Measurements from ENCODE around the gene OLFM1.

Gene OLFM1

DNA sequence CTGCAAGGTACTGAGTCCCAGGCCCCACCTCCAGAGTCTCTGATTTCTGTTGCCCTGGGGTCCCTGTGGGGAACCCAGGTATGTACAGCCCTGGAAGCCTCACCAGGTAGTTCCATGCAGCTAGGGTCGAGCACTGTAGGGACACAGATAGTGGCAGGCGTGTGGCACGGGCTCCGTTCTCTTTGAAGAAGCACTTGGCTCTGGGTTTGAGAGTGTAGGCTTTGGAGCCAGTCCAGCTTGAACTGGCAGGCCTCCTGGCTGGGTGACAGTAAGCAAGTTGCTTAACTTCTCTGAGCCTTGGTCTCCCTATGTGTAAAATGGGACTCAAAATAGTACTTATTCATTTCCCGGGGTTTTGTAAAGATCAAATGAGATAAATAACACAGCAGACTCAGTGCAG, 5.6 kb downstream of the OLFM1 start:
- TF ChIP-seq, protein P1, sequence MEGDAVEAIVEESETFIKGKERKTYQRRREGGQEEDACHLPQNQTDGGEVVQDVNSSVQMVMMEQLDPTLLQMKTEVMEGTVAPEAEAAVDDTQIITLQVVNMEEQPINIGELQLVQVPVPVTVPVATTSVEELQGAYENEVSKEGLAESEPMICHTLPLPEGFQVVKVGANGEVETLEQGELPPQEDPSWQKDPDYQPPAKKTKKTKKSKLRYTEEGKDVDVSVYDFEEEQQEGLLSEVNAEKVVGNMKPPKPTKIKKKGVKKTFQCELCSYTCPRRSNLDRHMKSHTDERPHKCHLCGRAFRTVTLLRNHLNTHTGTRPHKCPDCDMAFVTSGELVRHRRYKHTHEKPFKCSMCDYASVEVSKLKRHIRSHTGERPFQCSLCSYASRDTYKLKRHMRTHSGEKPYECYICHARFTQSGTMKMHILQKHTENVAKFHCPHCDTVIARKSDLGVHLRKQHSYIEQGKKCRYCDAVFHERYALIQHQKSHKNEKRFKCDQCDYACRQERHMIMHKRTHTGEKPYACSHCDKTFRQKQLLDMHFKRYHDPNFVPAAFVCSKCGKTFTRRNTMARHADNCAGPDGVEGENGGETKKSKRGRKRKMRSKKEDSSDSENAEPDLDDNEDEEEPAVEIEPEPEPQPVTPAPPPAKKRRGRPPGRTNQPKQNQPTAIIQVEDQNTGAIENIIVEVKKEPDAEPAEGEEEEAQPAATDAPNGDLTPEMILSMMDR (IDR thresholded peaks at IDR 0.05; ENCODE audit: borderline replicate concordance, insufficient read depth, low read depth, low read length): no peak
- no peak overlapping the region for H3K4me3 ChIP-seq (ENCODE audit: low read depth, low read length)

DNA sequence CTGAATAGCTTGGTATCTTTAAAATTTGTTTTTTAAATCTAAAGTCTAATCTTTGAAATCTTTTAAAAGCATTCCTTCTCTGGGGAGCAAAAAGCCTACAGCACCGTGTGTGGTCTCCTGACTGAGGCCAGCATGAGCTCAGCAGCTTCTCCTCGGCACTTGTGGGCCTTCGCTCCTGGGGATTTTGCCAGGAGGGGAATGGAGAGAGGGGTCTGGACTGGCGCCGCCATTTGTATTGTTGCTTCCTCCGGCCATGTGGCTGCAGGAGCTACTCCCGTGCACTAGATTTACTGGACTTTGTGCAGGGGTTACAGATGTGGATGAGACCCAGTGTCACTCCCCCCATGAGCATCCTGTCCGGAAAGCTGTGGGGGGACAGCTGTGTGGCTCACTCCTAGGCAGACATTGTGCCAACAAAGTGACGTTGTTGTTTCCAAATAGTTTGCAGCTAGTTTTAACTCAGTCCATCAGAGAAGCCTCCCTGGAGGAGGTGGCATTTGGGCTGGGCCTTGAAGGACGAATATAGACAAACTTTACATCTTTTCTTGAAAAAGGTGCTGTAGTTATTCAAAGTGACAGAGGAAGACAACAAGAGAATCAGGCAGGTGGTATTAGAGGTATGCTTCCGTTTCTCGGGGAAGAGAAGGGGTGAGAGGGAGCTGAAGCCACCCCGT, 6.6 kb downstream of the OLFM1 start:
- no peak overlapping the region for H3K4me3 ChIP-seq (ENCODE audit: low read depth, low read length)
- TF ChIP-seq, protein P1 (IDR thresholded peaks at IDR 0.05; ENCODE audit: borderline replicate concordance, insufficient read depth, low read depth, low read length): no peak

DNA sequence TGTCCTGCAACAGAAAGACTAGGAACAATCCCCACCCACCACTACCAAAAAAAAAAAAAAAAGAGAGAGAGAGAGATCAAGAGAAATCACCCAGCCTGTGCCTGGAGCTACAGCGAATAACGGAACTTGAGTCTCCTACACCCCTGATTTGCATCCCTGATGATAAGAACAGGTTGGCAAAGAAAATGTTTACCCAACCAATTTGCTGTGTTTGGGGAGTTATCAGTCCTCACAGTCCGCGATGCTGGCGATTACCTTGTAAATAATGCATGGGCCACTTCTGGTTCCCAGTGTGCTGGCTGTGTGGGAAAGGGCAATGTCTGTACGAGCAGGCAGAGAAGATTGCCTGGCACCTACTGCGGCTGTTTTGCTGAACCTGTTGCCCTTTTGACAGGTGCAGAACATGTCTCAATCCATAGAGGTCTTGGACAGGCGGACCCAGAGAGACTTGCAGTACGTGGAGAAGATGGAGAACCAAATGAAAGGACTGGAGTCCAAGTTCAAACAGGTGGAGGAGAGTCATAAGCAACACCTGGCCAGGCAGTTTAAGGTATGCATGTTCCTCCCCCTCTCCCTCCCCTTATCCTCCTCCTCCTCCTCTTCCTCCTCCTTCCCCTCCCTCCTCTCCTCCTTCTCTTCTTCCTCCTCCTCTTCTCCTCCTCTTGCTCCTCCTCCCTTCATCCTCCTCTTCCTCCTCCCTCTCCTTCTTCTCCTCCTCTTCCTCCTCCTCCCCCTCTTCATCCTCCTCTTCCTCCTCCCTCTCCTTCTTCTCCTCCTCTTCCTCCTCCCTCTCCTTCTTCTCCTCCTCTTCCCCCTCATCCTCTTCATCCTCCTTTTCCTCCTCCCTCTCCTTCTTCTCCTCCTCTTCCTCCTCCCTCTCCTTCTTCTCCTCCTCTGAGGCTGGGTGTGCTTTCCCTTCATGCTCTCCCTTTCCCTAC, 8.3 kb downstream of the OLFM1 start:
- no peak overlapping the region for H3K4me3 ChIP-seq (ENCODE audit: low read depth, low read length)
- TF ChIP-seq, protein P1 (IDR thresholded peaks at IDR 0.05; ENCODE audit: borderline replicate concordance, insufficient read depth, low read depth, low read length): no peak

DNA sequence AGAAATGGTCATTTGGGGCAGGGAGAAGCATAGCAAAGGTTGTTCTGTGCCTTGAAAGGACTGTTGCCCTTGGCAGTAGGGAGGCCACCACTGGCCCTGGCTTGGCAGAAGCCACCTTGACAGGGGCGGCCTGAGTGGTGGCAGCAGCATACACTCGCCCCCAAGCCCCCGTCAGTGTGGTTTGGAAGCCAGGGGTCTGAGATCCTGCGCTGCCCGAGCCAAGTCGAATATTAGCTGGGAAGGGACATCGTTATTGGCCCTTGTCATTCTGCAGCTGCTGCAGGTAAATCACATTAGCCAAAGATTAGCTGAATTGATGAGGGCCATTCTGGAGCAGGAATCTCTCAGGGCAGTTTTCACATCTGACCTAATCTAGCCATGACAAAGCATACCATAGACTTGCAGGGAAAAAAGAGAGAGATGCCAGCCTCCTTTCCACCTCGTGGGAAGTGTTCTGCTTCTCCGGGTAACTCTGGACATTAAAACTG, 9.0 kb downstream of the OLFM1 start:
- TF ChIP-seq, protein P1 (IDR thresholded peaks at IDR 0.05; ENCODE audit: borderline replicate concordance, insufficient read depth, low read depth, low read length): no peak

DNA sequence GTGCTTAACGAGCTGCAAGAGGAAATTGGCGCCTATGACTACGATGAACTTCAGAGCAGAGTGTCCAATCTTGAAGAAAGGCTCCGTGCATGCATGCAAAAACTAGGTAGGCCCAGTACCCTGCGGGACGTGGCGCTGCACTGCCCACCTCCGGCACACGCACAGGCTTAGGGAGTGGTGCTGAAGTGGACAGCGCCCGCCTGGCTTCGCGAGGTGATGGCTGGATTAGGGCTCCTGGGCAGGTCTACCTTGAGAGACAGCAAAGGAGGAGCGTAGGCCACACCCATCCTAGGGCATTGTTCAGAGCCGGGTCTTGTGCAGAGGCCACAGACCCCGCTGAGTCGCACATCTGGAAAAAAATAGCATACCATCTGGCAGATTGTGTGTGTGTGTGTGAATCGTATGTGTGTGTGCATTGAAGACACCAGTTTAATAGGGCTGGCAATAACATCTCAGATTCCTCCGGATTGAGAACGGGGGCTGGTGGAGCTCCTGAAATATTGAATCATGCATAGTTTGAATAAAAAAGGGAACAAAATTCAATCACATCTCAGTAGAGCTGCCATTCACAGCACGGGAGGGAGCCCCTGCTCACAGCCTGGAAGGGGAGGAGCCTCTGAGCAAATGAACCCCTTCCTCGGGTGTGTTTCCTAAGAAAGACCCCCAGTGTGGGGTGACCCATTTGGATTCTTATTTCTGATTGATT, 11.1 kb downstream of the OLFM1 start:
- TF ChIP-seq, protein P1 (IDR thresholded peaks at IDR 0.05; ENCODE audit: borderline replicate concordance, insufficient read depth, low read depth, low read length): no peak
- H3K4me3 ChIP-seq (ENCODE audit: low read depth, low read length): no peak overlapping the region

More for the DNA sequence above, 9.0 kb downstream of the OLFM1 start:
- H3K4me3 ChIP-seq (ENCODE audit: low read depth, low read length): no peak overlapping the region

DNA sequence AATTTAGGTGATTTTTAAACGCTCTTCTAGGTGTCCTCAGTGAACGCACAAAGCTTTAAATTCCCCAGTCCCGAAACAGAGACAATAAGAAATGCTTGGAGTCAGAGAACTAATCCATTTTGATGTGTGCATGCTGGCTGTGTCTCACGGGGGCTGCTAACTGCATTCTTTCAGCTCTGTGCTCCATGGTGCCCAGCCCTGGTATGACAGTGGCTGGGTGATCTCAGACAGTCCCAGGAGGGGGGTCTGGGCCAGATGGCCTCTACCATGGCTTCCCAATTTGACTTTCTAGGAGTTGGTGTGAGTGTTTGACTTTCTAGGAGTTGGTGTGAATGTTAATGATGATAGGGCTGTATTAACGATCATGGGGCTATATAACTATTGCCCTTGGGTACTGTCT, 12.1 kb downstream of the OLFM1 start:
- TF ChIP-seq, protein P1 (IDR thresholded peaks at IDR 0.05; ENCODE audit: borderline replicate concordance, insufficient read depth, low read depth, low read length): no peak
- no peak overlapping the region for H3K4me3 ChIP-seq (ENCODE audit: low read depth, low read length)
